ENCODE results near the gene C17orf50. TPM values are rescaled to one million over a fixed set of nuclear protein-coding genes. Genes with fewer than 3 reads are reported as not detected.
A peak's percentile ranks its signal among the peaks of the same experiment; 100 is the strongest.

C17orf50 gene
- total RNA-seq, 1 experiment from 2014 or later: not detected

- Mint-ChIP-seq H3K36me3 (ENCODE audit: insufficient read depth, unreplicated experiment) (peaks cover 14% of the 10 kb centered on the region), H3K27me3 (ENCODE audit: insufficient read depth, unreplicated experiment) (no peaks in the 10 kb centered on the region), H3K27ac (ENCODE audit: low read depth, unreplicated experiment) (no peak overlapping the region), H3K4me3 (ENCODE audit: unreplicated experiment) (no peak overlapping the region), H3K4me1 (ENCODE audit: insufficient read depth, unreplicated experiment) (peaks cover 13% of the 10 kb centered on the region), H3K9me3 (ENCODE audit: unreplicated experiment) (no peaks in the 10 kb centered on the region)
- TF ChIP-seq CTCF (IDR thresholded peaks at IDR 0.05; ENCODE audit: unreplicated experiment): no peak
- POLR2A ChIA-PET: interaction anchor here (0.6 to 27.6 kb wide), 5 partner anchors 9 to 43 kb away, joined by 3 to 736 read pairs (median 5); partner anchors contain the start of genes MMP28 and TAF15
- BruUV-seq (replicated peaks): no TSS peak
- intact Hi-C loops (cut with micrococcal nuclease): no loop called here
- no peak for DNase-seq (ENCODE audit: unreplicated experiment)
- CTCF ChIA-PET: interaction anchor here (0.6 to 30.0 kb wide), 11 partner anchors 11 to 740 kb away, joined by 3 to 684 read pairs (median 5); partner anchors contain the start of genes MMP28 and TAF15
Measured at GRCh38 chr17:35765756-35766488, 5.2 kb downstream of the C17orf50 start.

DNA sequence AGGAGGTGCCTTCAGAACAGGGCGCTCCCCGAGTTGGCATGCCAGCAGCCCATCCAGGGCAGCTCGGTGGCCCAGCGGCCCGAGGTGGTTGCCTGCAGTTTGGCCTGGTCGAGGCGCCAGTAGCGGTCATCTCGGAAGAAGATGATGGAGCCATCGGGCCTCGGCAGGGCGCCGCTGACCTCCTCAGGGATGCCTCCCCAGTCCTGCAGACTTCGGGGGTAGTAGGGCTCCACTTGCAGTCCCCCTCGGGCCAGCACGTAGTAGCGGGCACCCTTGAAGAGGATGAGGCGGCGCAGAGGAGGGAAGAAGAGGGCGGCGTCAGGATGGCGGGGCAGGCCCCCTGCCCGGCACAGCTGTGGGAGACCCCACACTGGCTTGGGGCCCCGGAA, 5.8 kb downstream of the C17orf50 start:
- no peak overlapping the region for H3K27ac Mint-ChIP-seq (ENCODE audit: low read depth, unreplicated experiment)
- H3K4me3 Mint-ChIP-seq (ENCODE audit: unreplicated experiment): no peak overlapping the region
- no peak for DNase-seq (ENCODE audit: unreplicated experiment)
- ChIA-PET POLR2A (interaction anchor here (0.8 to 27.6 kb wide), 4 partner anchors 9 to 42 kb away, joined by 3 to 736 read pairs (median 247); partner anchors contain the start of genes MMP28 and TAF15), CTCF (interaction anchor here (0.7 to 30.0 kb wide), 12 partner anchors 9 to 154 kb away, joined by 3 to 684 read pairs (median 6); partner anchors contain the start of genes GAS2L2, MMP28 and TAF15)
- no peak for TF ChIP-seq CTCF (IDR thresholded peaks at IDR 0.05; ENCODE audit: unreplicated experiment)
- intact Hi-C loops (cut with micrococcal nuclease): no loop called here
- no peaks in the 10 kb centered on the region for H3K27me3 Mint-ChIP-seq (ENCODE audit: insufficient read depth, unreplicated experiment)
- no TSS peak for BruUV-seq (replicated peaks)
- H3K4me1 Mint-ChIP-seq (ENCODE audit: insufficient read depth, unreplicated experiment): peaks cover 13% of the 10 kb centered on the region
- H3K9me3 Mint-ChIP-seq (ENCODE audit: unreplicated experiment): no peaks in the 10 kb centered on the region
- H3K36me3 Mint-ChIP-seq (ENCODE audit: insufficient read depth, unreplicated experiment): peaks cover 14% of the 10 kb centered on the region

- TF ChIP-seq CTCF (IDR thresholded peaks at IDR 0.05; ENCODE audit: unreplicated experiment): peak; percentile 59
- Mint-ChIP-seq H3K36me3 (ENCODE audit: insufficient read depth, unreplicated experiment) (peaks cover 12% of the 10 kb centered on the region), H3K4me1 (ENCODE audit: insufficient read depth, unreplicated experiment) (peaks cover 13% of the 10 kb centered on the region), H3K9me3 (ENCODE audit: unreplicated experiment) (no peaks in the 10 kb centered on the region), H3K4me3 (ENCODE audit: unreplicated experiment) (no peak overlapping the region), H3K27ac (ENCODE audit: low read depth, unreplicated experiment) (no peak overlapping the region), H3K27me3 (ENCODE audit: insufficient read depth, unreplicated experiment) (no peaks in the 10 kb centered on the region)
- no TSS peak for BruUV-seq (replicated peaks)
- ChIA-PET CTCF (interaction anchor here (0.7 to 30.0 kb wide), 13 partner anchors 9 to 155 kb away, joined by 3 to 684 read pairs (median 6); partner anchors contain the start of genes GAS2L2, MMP28 and TAF15), POLR2A (interaction anchor here (0.8 to 27.6 kb wide), 4 partner anchors 8 to 42 kb away, joined by 3 to 736 read pairs (median 247); partner anchors contain the start of genes MMP28 and TAF15)
- DNase-seq (ENCODE audit: unreplicated experiment): peak; percentile 69
- intact Hi-C loops (cut with micrococcal nuclease): loop anchor here (1.0 kb wide), 1 partner anchor 37 kb away; no protein-coding TSS in a partner anchor
Measured at GRCh38 chr17:35766903-35767510, 6.3 kb downstream of the C17orf50 start.

- no peaks in the 10 kb centered on the region for H3K9me3 Mint-ChIP-seq (ENCODE audit: unreplicated experiment)
- no peaks in the 10 kb centered on the region for H3K27me3 Mint-ChIP-seq (ENCODE audit: insufficient read depth, unreplicated experiment)
- BruUV-seq (replicated peaks): no TSS peak
- ChIA-PET CTCF (interaction anchor here (1.0 to 30.0 kb wide), 4 partner anchors 17 to 70 kb away, joined by 3 to 684 read pairs (median 78); partner anchors contain the start of genes MMP28 and TAF15), POLR2A (interaction anchor here (26.1 to 27.6 kb wide), 2 partner anchors 21 to 40 kb away, joined by 489 to 736 read pairs; partner anchors contain the start of genes MMP28 and TAF15)
- no peak overlapping the region for H3K4me3 Mint-ChIP-seq (ENCODE audit: unreplicated experiment)
- DNase-seq (ENCODE audit: unreplicated experiment): no peak
- no peak overlapping the region for H3K27ac Mint-ChIP-seq (ENCODE audit: low read depth, unreplicated experiment)
- intact Hi-C loops (cut with micrococcal nuclease): no loop called here
- H3K36me3 Mint-ChIP-seq (ENCODE audit: insufficient read depth, unreplicated experiment): peaks cover 20% of the 10 kb centered on the region
- peaks cover 13% of the 10 kb centered on the region for H3K4me1 Mint-ChIP-seq (ENCODE audit: insufficient read depth, unreplicated experiment)
- TF ChIP-seq CTCF (IDR thresholded peaks at IDR 0.05; ENCODE audit: unreplicated experiment): no peak
Measured at GRCh38 chr17:35768797-35769196, 8.1 kb downstream of the C17orf50 start.

Data from MCF 10A (cell line).